Stimulated activated CD8-positive, alpha-beta memory T cell treated with anti-CD3 and anti-CD28 coated beads, Interleukin-4, amount 100 ng/mL, for 48 hours (primary cell): ENCODE results near the gene SELPLG.
"Not testable (repeated sequence)": the region's sequence is repeated elsewhere in the genome, so short reads cannot be mapped to it uniquely, and the experiment has no call there.

Experiments
- DNase-seq: peaks from one replicate; pipeline ENCODE4 v3.0.0-alpha.2; 2020

SELPLG gene

DNA sequence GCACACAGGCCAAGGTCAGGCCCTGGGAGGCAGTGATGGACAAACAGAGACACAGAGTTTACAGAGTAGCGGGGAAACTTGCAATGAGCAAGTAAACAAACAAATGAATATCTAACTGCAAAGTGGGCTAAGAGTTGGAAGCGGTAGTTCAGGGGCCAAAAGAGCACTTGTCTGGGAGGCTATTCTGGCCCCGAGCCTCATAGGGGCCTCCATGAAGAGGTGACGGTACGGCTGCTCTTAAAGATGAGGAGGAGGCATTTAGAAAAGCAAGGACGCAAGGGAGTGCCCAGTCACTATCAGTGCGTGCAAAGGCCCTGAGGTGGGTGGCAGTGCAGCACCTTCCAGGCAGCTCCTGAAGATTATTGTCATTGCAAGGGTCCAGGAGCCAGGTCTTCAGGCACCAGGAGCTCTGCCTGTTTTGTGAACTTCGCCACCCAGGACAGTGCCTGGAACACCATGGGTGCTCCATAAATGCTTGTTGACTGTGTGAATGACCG is 31.4 kb downstream of the SELPLG start:
- DNase-seq, result no peak

GRCh38 chr12:108600702-108601007 is 33.0 kb downstream of the SELPLG start:
- no peak for DNase-seq

DNA sequence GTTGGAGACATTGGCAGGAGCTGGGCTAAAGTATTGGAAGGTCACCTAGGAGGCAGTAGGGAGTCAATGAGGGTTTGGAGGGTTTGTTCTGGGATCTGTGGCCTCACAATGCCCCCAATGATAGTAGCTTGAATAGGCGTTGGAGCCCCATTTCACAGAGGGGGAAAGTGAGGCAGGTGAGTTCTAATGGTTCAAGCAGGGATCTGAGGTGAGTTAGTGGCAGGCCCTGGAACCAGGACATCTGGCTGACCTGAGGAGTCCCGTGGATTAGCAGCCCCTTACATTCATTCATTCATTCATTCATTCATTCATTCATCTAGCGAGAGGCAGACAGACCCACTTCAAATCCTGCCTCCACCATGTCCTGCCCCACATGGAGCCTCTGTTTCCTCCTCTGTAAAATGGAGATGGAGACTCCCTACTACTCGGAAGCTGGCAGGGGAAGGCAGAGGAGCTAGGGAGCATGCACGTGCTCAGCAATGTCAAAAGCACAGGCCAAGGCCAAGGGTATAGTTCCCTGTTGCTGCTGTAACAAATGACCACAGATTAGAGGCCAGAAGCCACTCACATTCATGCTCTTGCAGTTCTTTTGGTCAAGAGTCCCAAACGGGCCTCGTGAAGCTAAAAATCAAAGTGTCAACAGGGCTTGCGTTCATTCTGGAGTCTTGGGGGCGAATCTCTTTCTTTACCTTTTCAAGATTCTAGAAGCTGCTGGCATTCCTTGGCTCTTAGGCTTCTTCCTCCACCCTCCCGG is 33.6 kb downstream of the SELPLG start:
- DNase-seq, result no peak

GRCh38 chr12:108599541-108599940 is 34.2 kb downstream of the SELPLG start:
- no peak for DNase-seq

- DNase-seq, result no peak
Measured at GRCh38 chr12:108598553-108599250, 35.0 kb downstream of the SELPLG start.

GRCh38 chr12:108597559-108598471 is 35.9 kb downstream of the SELPLG start, which contains the start of gene TMEM119:
TSS of gene TMEM119 (minus strand) at chr12:108598084. CDS start at chr12:108592383, 5,701 bp downstream.
- no peak for DNase-seq

- DNase-seq, result no peak
Measured at GRCh38 chr12:108596854-108597558, 36.7 kb downstream of the SELPLG start.

DNA sequence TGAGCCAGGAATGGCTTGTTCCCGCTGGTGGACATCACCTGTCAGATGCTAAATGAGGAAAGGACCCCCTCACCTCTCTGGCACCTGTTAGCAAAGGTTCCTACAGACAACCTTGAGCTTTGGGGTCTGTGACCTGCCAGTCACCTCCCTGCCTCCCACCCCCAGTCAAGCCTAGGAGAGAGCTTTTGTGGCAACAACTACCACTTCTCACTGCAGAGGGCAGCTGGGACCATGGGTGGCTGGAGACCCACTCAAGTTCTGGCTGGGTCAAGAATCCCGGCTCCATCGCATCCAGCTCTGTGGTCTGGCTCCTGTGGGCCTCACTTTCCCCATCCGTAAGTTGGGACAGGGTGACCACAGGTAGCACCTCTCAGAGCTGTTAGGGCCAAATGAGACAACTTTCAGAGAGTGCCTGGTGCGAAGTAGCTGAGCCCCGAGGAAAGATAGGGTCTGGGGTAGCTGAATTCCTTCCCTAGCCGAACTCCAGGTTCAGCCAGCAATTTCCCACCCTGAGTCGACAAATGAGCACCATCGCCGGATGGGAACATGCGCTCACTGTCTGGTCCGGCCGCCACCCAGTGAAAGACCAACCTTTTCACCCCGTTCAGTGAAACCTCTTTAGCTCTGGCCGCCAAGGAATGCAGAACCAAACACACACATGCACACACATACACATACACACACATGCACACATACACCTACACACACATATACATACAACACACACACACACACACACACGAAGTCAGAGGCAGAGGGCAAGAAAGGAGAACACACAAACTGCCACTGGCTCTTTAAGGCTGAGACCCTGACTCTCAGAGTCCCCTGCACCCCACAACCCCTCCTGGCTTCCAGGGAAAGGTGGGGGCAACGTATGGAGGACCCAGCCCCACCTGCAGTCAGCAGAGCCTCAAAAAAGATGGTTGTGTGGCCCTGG is 37.7 kb downstream of the SELPLG start:
- DNase-seq, result no peak

- DNase-seq, result no peak
Measured at GRCh38 chr12:108594960-108595710, 38.6 kb downstream of the SELPLG start.

DNA sequence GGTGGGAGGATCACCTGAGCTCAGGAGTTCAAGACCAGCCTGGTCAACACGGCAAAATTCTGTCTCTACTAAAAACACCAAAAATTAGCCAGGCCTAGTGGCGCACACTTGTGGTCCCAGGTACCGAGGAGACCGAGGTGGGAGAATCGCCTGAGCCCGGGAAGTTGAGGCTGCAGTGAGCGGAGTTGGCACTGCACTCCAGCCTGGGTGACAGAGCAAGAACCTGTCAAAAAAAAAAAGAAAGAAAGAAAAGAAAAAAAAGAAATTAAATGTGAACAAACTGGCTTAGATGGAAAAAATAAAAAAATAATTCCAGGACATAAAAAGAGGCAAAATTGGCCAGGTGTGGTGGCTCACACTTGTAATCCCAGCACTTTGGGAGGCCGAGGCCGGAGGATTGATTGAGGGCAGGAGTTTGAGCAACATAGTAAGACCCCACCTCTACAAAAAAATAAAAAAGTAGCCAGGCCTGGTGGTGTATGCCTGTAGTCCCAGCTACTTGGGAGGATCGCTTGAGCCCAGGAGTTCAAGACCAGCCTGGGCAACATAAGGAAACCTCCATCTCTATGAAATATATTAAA is 39.3 kb downstream of the SELPLG start:
- DNase-seq, result no peak

- DNase-seq, result no peak
Measured at GRCh38 chr12:108592033-108592909, 41.4 kb downstream of the SELPLG start.

DNA sequence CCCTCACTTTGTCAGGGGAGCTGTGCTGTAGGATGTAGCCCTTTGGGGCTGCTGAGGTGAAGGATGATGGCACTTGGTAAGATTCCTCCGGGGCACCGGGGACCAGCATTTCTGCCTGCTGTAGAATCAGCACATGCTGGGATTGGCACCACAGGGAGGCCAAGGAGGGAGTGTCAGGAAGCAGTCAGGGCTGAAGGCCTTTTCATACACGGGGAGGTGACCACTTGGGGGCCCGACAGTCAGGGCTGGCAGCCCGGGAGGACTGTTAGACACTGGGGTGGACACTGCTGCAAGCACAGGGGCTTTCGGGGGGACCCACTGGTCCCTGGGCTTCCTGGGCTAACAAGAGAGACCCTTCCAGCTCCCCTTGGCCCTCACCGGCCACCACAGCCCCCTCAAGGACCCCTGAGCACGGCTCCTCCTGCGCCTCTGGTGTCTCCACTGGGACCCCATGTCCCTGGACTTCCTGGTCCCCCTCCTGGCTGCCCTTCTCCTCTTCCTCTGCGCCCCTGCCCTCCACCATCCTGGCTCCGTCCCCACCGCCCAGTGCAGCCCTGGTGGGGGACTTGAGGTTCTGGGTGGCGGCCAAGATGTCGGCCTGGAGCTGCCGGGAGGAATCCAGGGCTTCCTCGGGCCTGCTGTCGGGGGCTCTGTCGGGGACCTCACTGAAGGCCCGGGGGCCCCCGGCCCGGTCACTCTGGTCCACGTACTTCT is 42.3 kb downstream of the SELPLG start:
- DNase-seq, result no peak

DNA sequence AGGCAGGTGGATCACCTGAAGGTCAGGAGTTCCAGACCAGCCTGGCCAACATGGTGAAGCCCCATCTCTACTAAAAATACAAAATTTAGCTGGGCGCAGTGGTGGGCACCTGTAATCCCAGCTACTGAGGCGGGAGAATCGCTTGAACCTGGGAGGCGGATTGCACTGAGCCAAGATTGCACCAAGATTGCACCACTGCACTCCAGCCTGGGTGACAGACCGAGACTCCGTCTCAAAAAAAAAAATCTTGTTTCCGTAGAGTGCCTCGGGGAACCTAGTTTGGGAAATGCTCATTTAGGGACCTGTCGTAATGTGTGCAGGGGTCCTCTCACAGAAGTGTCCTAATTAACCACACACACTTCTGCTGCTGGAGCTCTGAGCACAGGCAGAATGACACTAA is 43.2 kb downstream of the SELPLG start:
- not testable (repeated sequence) for DNase-seq

- no peak for DNase-seq
Measured at GRCh38 chr12:108589840-108590229, 43.9 kb downstream of the SELPLG start.

- DNase-seq, result no peak
Measured at GRCh38 chr12:108589028-108589839, 44.5 kb downstream of the SELPLG start.

DNA sequence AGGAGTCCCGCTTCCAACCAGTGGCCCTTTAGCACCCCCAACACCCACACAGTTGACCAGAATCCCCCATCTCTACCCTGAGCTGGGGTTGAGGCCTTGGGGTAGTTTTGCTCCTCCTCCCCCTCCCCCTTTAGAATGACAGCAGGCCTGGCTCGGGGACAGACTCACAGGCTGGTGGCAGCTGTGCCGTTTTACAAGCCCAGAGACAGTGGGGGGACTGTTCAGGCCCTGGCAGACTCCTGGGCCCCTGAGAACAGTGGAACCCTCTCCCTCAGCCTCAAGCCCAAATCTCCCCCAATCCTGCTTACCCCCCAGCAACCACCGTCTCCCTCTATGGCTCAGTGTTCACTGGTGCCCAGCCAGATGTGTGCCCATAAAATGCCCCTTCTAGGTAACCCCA is 45.9 kb downstream of the SELPLG start:
- no peak for DNase-seq

GRCh38 chr12:108586306-108586705 is 47.4 kb downstream of the SELPLG start:
- DNase-seq, result no peak

DNA sequence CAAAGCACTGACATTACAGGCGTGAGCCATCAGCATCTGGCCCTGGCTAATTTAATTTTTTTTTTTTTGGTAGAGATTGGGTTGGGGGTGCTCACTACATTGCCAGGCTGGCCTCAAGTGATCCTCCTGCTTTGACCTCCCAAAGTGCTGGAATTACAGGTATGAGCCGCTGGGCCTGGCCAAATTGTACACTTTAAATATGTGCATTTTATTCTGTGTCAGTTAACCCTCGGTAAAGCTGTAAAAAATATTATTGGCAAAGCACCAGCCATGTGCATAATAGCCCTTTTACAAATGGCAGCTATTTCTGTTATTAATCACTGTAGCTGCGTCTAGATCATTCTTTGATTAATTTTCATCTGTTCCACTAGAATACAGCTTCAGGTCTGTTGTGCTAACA is 47.8 kb downstream of the SELPLG start:
- DNase-seq, result no peak
